PC-9 (cell line): Measurements from ENCODE around the gene OBSCN. TPM values are rescaled to one million over a fixed set of nuclear protein-coding genes. Genes with fewer than 3 reads are reported as not detected.

ENCODE experiments used
- BruUV-seq: library from RNA; stranded (reverse); fragments of 400-500 nt; replicated peaks from 2 replicates; lab custom pipeline; 2021; lab: Mats Ljungman, UMichigan
- CTCF ChIA-PET: fragments of 300-600 bp; sonication (Branson Sonifier 250); formaldehyde crosslinking; loops from one replicate; lab custom pipeline; 2022; ENCODE audit warnings: antibody characterized with exemption; lab: Charles Lee
- POLR2A ChIA-PET: fragments of 300-600 bp; sonication (Branson Sonifier 250); formaldehyde crosslinking; loops from one replicate; lab custom pipeline; 2022; ENCODE audit warnings: antibody characterized with exemption; ENCODE audit not compliant: unreplicated experiment; lab: Charles Lee
- DNase-seq, 2 experiments: peaks; one replicate each; pipeline versions ENCODE4 v3.0.0 to v3.0.0-alpha.2; 2015 to 2022; ENCODE audit warnings: mixed read lengths in 1 of 2
- H2AFZ ChIP-seq: fragments of 200-600 bp; sonication (generic); 2 replicates; pipeline ENCODE4 v1.8.1; 2017; ENCODE audit warnings: antibody characterized with exemption
- H3F3A ChIP-seq: fragments of 200-600 bp; sonication (generic); 2 replicates; pipeline ENCODE4 v1.8.1; 2017; ENCODE audit warnings: antibody characterized with exemption, mild to moderate bottlenecking, low read depth; ENCODE audit not compliant: insufficient read depth
- H3K27ac ChIP-seq: fragments of 200-600 bp; sonication (generic); 2 replicates; pipeline ENCODE4 v1.6.1; 2016; ENCODE audit warnings: mixed run types
- H3K27me3 ChIP-seq: fragments of 200-600 bp; sonication (generic); 2 replicates; pipeline ENCODE4 v1.6.1; 2016; ENCODE audit warnings: low read depth, mixed run types; ENCODE audit not compliant: insufficient read depth
- H3K36me3 ChIP-seq: fragments of 200-600 bp; sonication (generic); 2 replicates; pipeline ENCODE4 v1.6.1; 2016; ENCODE audit warnings: low read depth, mixed run types
- H3K4me1 ChIP-seq: fragments of 200-600 bp; sonication (generic); replicated peaks from 2 replicates; pipeline ENCODE4 v1.6.1; 2016; ENCODE audit warnings: mixed run types; ENCODE audit not compliant: insufficient read depth
- H3K4me2 ChIP-seq: fragments of 200-600 bp; sonication (generic); 2 replicates; pipeline ENCODE4 v1.6.1; 2017; ENCODE audit warnings: mixed run types
- H3K4me3 ChIP-seq: fragments of 200-600 bp; sonication (generic); 2 replicates; pipeline ENCODE4 v1.6.1; 2016; ENCODE audit warnings: mixed run types
- H3K79me2 ChIP-seq: fragments of 200-600 bp; sonication (generic); 2 replicates; pipeline ENCODE4 v1.6.1; 2017; ENCODE audit warnings: low read depth, mixed run types
- H3K9me2 ChIP-seq: fragments of 200-600 bp; sonication (generic); 2 replicates; pipeline ENCODE4 v1.8.1; 2017; ENCODE audit warnings: mild to moderate bottlenecking; ENCODE audit not compliant: insufficient read depth
- H3K9me3 ChIP-seq: fragments of 200-600 bp; sonication (generic); 2 replicates; pipeline ENCODE4 v1.8.1; 2016; ENCODE audit warnings: low read depth; ENCODE audit not compliant: insufficient read depth
- H4K20me1 ChIP-seq: fragments of 200-600 bp; sonication (generic); 2 replicates; pipeline ENCODE4 v1.8.1; 2017; ENCODE audit not compliant: insufficient read depth
- EZH2 ChIP-seq: fragments of 200-600 bp; sonication (generic); IDR thresholded peaks from 2 replicates; pipeline ENCODE4 v1.8.0; 2017; ENCODE audit warnings: antibody characterized with exemption, low read depth
- intact Hi-C: fragments of 100-400 bp; cut with micrococcal nuclease; formaldehyde crosslinking; loops from one replicate; pipeline ENCODE4 v1.10.0; 2022; ENCODE audit not compliant: unreplicated experiment
- total RNA-seq: library from RNA; stranded (reverse); gene quantifications from 2 replicates; pipeline ENCODE4 v1.2.3, GENCODE V29; 2021
- TF ChIP-seq, protein P1 (sequence below): fragments of 200-600 bp; sonication (generic); conservative IDR thresholded peaks from 2 replicates; pipeline ENCODE4 v1.6.1; 2017; ENCODE audit warnings: mixed run types, antibody characterized with exemption, mild to moderate bottlenecking, moderate library complexity

Gene OBSCN
- total RNA-seq, 1 experiment from 2014 or later, result 62.9 TPM

GRCh38 chr1:228259951-228260350 lies 52.1 kb downstream of the OBSCN start:
- Histone ChIP-seq H3K9me2 (no peaks in the 10 kb centered on the region), H2AFZ (no peak overlapping the region), H3K4me1 (no peaks in the 10 kb centered on the region), H3F3A (no peaks in the 10 kb centered on the region), H3K36me3 (no peaks in the 10 kb centered on the region), H3K27me3 (no peaks in the 10 kb centered on the region), H3K79me2 (no peaks in the 10 kb centered on the region), H3K27ac (no peak overlapping the region), H3K4me2 (no peak overlapping the region), H3K9me3 (no peaks in the 10 kb centered on the region; the same call in 1 of the 2 replicates), H3K4me3 (no peak overlapping the region), H4K20me1 (no peaks in the 10 kb centered on the region)
- no TSS peak for BruUV-seq
- no peak for TF ChIP-seq EZH2
- TF ChIP-seq, protein P1, sequence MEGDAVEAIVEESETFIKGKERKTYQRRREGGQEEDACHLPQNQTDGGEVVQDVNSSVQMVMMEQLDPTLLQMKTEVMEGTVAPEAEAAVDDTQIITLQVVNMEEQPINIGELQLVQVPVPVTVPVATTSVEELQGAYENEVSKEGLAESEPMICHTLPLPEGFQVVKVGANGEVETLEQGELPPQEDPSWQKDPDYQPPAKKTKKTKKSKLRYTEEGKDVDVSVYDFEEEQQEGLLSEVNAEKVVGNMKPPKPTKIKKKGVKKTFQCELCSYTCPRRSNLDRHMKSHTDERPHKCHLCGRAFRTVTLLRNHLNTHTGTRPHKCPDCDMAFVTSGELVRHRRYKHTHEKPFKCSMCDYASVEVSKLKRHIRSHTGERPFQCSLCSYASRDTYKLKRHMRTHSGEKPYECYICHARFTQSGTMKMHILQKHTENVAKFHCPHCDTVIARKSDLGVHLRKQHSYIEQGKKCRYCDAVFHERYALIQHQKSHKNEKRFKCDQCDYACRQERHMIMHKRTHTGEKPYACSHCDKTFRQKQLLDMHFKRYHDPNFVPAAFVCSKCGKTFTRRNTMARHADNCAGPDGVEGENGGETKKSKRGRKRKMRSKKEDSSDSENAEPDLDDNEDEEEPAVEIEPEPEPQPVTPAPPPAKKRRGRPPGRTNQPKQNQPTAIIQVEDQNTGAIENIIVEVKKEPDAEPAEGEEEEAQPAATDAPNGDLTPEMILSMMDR, result 0 out of 2 replicates have a peak, but pooled peaks have one; percentile 31
- CTCF ChIA-PET, result no interaction called here
- DNase-seq, result no peak
- POLR2A ChIA-PET, result no interaction called here
- intact Hi-C loops, result no loop called here

DNA sequence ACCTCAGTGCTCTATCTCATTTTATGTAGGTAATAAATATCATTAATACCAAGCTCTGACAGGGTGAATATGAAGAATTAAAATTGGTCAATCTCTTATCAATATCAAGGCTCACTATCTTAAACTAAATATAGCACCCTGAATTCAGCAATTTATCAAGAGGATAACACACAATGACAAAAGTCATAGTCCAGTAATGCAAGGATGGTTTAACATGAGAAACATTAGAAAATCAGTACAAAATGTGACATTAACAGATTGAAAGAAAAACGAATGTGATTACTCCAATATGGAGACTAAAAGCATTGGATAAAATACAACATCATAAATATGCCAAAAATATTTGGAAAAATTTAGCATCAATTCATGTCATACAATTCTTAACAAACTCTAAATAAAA lies 53.9 kb downstream of the OBSCN start:
- no peak overlapping the region for H3K4me2 ChIP-seq
- H4K20me1 ChIP-seq, result no peaks in the 10 kb centered on the region
- no peaks in the 10 kb centered on the region for H3K9me2 ChIP-seq
- H3K4me3 ChIP-seq, result no peak overlapping the region
- H3K27me3 ChIP-seq, result no peaks in the 10 kb centered on the region
- no peaks in the 10 kb centered on the region for H3K4me1 ChIP-seq
- no peaks in the 10 kb centered on the region for H3K36me3 ChIP-seq
- H3K79me2 ChIP-seq, result no peaks in the 10 kb centered on the region
- no peak for DNase-seq
- intact Hi-C loops, result no loop called here
- no peaks in the 10 kb centered on the region; the same call in 1 of the 2 replicates for H3K9me3 ChIP-seq
- H3K27ac ChIP-seq, result no peak overlapping the region
- no peak overlapping the region for H2AFZ ChIP-seq
- CTCF ChIA-PET, result no interaction called here
- TF ChIP-seq EZH2, result no peak
- TF ChIP-seq, protein P1, result no peak
- no peaks in the 10 kb centered on the region for H3F3A ChIP-seq
- POLR2A ChIA-PET, result no interaction called here
- BruUV-seq, result no TSS peak

DNA sequence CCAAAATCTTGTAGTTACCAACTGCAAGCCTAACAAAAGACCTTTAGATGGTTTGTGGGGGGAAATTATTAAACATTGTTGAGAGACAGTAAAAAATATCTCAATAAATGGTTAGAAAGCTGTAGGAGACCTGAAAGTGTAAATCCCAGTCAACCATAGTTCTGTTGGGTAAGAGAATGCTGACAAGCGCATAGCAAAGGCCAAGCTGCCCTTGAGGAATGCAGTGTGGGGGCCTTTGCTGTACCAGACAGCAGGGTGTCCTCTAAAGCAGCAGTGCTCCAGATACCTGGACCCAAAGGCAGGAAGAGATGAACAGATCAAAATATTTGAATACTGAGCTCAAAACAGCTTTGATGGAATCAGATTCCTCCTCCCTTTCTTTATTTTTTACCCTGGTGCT lies 54.6 kb downstream of the OBSCN start:
- no peak for DNase-seq
- CTCF ChIA-PET, result interaction anchor here (0.6 kb wide), 1 partner anchor 99 kb away, joined by 3 read pairs; no protein-coding TSS in a partner anchor
- no peaks in the 10 kb centered on the region for H3K4me1 ChIP-seq
- H3F3A ChIP-seq, result no peaks in the 10 kb centered on the region
- no peaks in the 10 kb centered on the region for H3K27me3 ChIP-seq
- no peaks in the 10 kb centered on the region for H3K79me2 ChIP-seq
- H3K9me2 ChIP-seq, result no peaks in the 10 kb centered on the region
- no TSS peak for BruUV-seq
- TF ChIP-seq EZH2, result no peak
- TF ChIP-seq, protein P1, result no peak
- no peak overlapping the region for H3K27ac ChIP-seq
- H2AFZ ChIP-seq, result no peak overlapping the region
- no peak overlapping the region for H3K4me2 ChIP-seq
- no peaks in the 10 kb centered on the region for H3K36me3 ChIP-seq
- H4K20me1 ChIP-seq, result no peaks in the 10 kb centered on the region
- POLR2A ChIA-PET, result no interaction called here
- no peak overlapping the region for H3K4me3 ChIP-seq
- intact Hi-C loops, result no loop called here
- no peaks in the 10 kb centered on the region; the same call in 1 of the 2 replicates for H3K9me3 ChIP-seq
